Panc1 (cell line): ENCODE results near the gene CERS5. TPM values are rescaled to one million over a fixed set of nuclear protein-coding genes. Genes with fewer than 3 reads are reported as not detected.

Experiments used
- ATAC-seq: fragments of 200-7000 bp; cut with Tn5 transposase; 2 replicates; pipeline ENCODE4 v1.9.1; 2020; ENCODE audit warnings: mild to moderate bottlenecking, moderate library complexity
- BruUV-seq: library from RNA; stranded (reverse); fragments of 400-500 nt; replicated peaks from 2 replicates; lab custom pipeline; 2021; lab: Mats Ljungman, UMichigan
- CTCF ChIA-PET: fragments of 300-600 bp; sonication (Branson Sonifier 250); formaldehyde crosslinking; loops from one replicate; lab custom pipeline; 2022; ENCODE audit warnings: antibody characterized with exemption; lab: Charles Lee
- POLR2A ChIA-PET: fragments of 300-600 bp; sonication (Branson Sonifier 250); formaldehyde crosslinking; loops from one replicate; lab custom pipeline; 2022; ENCODE audit warnings: antibody characterized with exemption; lab: Charles Lee
- DNase-seq: peaks from one replicate; pipeline ENCODE4 v3.0.0-alpha.2; 2010; ENCODE audit warnings: low read depth, low spot score
- H3K27ac ChIP-seq: 2 replicates; pipeline ENCODE4 v1.5.1; 2011; ENCODE audit warnings: mild to moderate bottlenecking, low read length, inconsistent platforms
- H3K27me3 ChIP-seq: fragments of 200-500 bp; sonication (Bioruptor generic); 2 replicates; pipeline ENCODE4 v1.6.0; 2014; ENCODE audit warnings: low read length, inconsistent platforms; ENCODE audit not compliant: control insufficient read depth, insufficient read depth
- H3K36me3 ChIP-seq: fragments of 200-500 bp; sonication (Bioruptor generic); 2 replicates; pipeline ENCODE4 v1.5.1; 2014; ENCODE audit warnings: inconsistent platforms, mild to moderate bottlenecking, low read length, moderate library complexity; ENCODE audit not compliant: control insufficient read depth, insufficient read depth
- H3K4me1 ChIP-seq: 2 replicates; pipeline ENCODE4 v1.5.1; 2011; ENCODE audit warnings: inconsistent platforms, mild to moderate bottlenecking, low read length, moderate library complexity; ENCODE audit not compliant: control insufficient read depth, insufficient read depth
- H3K4me3 ChIP-seq, 2 experiments: 2 replicates each; pipeline ENCODE4 v1.5.1; 2011 to 2012; ENCODE audit warnings: low read depth in 2 of 2, low read length in 2 of 2, mild to moderate bottlenecking in 2 of 2, inconsistent platforms in 1 of 2, moderate library complexity in 1 of 2
- H3K9me3 ChIP-seq: fragments of 200-500 bp; sonication (Bioruptor generic); 2 replicates; pipeline ENCODE4 v1.5.1; 2014; ENCODE audit warnings: low read depth, mild to moderate bottlenecking, inconsistent platforms, low read length, moderate library complexity; ENCODE audit not compliant: control insufficient read depth, insufficient read depth
- CTCF ChIP-seq: fragments of 450-650 bp; IDR thresholded peaks from 2 replicates; pipeline ENCODE4 v1.5.1; 2017; ENCODE audit warnings: mild to moderate bottlenecking
- POLR2AphosphoS5 ChIP-seq: IDR thresholded peaks from 2 replicates; pipeline ENCODE4 v1.6.1; 2012; ENCODE audit warnings: mild to moderate bottlenecking, low read depth, low read length, moderate library complexity
- REST ChIP-seq, 2 experiments: IDR thresholded peaks; 2 replicates each; pipeline ENCODE4 v1.6.1; 2011 to 2012; ENCODE audit warnings: low read depth in 2 of 2, control low read depth in 1 of 2, low read length in 1 of 2, mild to moderate bottlenecking in 1 of 2, moderate library complexity in 1 of 2; ENCODE audit not compliant: insufficient read depth in 1 of 2
- SIN3A ChIP-seq: IDR thresholded peaks from 2 replicates; pipeline ENCODE4 v1.6.1; 2012; ENCODE audit warnings: low read depth, mild to moderate bottlenecking, low read length, moderate library complexity, borderline replicate concordance; ENCODE audit not compliant: insufficient read depth
- TCF7L2 ChIP-seq: IDR thresholded peaks from 2 replicates; pipeline ENCODE4 v1.6.1; 2011; ENCODE audit warnings: mild to moderate bottlenecking, low read depth, low read length, inconsistent platforms
- in situ Hi-C: cut with HindIII; loops from 2 replicates; pipeline ENCODE4 v1.10.0; 2016; ENCODE audit warnings: low sequenced_read_pairs, low pct_unique_long_range_greater_than_20kb
- intact Hi-C: fragments of 100-400 bp; cut with micrococcal nuclease; formaldehyde crosslinking; loops from one replicate; pipeline ENCODE4 v1.10.0; 2022; ENCODE audit not compliant: unreplicated experiment
- total RNA-seq: library from RNA; stranded (reverse); gene quantifications from one replicate; pipeline ENCODE4 v1.2.1, GENCODE V29; 2021; ENCODE audit not compliant: unreplicated experiment

CERS5 gene
- total RNA-seq, 1 experiment from 2014 or later: 50.5 TPM

- TF ChIP-seq SIN3A (no peak), REST (IDR thresholded peaks at IDR 0.05; ENCODE audit: insufficient read depth in 1 of 2, low read depth in 2 of 2, low read length in 1 of 2) (no peak), POLR2AphosphoS5 (no peak), CTCF (no peak), TCF7L2 (no peak)
- ATAC-seq: no peak
- in situ Hi-C loops (no loop called here), intact Hi-C loops (no loop called here)
- Histone ChIP-seq H3K27ac (no peak overlapping the region), H3K4me3 (no peak overlapping the region), H3K36me3 (no peaks in the 10 kb centered on the region), H3K4me1 (peaks cover 9% of the 10 kb centered on the region; the same call in 1 of the 2 replicates), H3K27me3 (no peaks in the 10 kb centered on the region), H3K9me3 (no peaks in the 10 kb centered on the region)
- ChIA-PET CTCF (interaction anchor here (0.6 to 0.7 kb wide), 3 partner anchors 18 to 178 kb away, joined by 3 to 15 read pairs (median 6); no protein-coding TSS in a partner anchor), POLR2A (interaction anchor here (0.6 to 0.7 kb wide), 3 partner anchors 17 to 482 kb away, joined by 6 to 16 read pairs (median 7); no protein-coding TSS in a partner anchor)
- DNase-seq: no peak
- BruUV-seq: no TSS peak
These were observed 19.9 kb downstream of the CERS5 start for GRCh38 chr12:50147281-50147680.

- Histone ChIP-seq H3K27me3 (no peaks in the 10 kb centered on the region), H3K27ac (no peak overlapping the region), H3K4me1 (peaks cover 4% of the 10 kb centered on the region; the same call in 1 of the 2 replicates), H3K4me3 (no peak overlapping the region), H3K36me3 (no peaks in the 10 kb centered on the region), H3K9me3 (no peaks in the 10 kb centered on the region)
- no peak for ATAC-seq
- BruUV-seq: no TSS peak
- intact Hi-C loops (no loop called here), in situ Hi-C loops (no loop called here)
- POLR2A ChIA-PET: interaction anchor here (0.6 kb wide), 1 partner anchor 75 kb away, joined by 3 read pairs; no protein-coding TSS in a partner anchor
- DNase-seq: no peak
- TF ChIP-seq TCF7L2: no peak
- TF ChIP-seq REST (IDR thresholded peaks at IDR 0.05; ENCODE audit: insufficient read depth in 1 of 2, low read depth in 2 of 2, low read length in 1 of 2): no peak
- CTCF ChIA-PET: no interaction called here
These were observed 21.7 kb downstream of the CERS5 start for GRCh38 chr12:50145439-50145838.
